Endothelial cell (in vitro differentiated cells): ENCODE data around the gene ECE1. TPM values are rescaled to one million over a fixed set of nuclear protein-coding genes. Genes with fewer than 3 reads are reported as not detected.
A peak's percentile ranks its signal among the peaks of the same experiment; 100 is the strongest.

Experiments
- DNase-seq: peaks from one replicate; pipeline ENCODE4 v3.0.0; 2021; ENCODE audit warnings: low spot score
- H3K27ac Mint-ChIP-seq: one replicate; pipeline ENCODE4 v1.8.0; 2021; ENCODE audit warnings: mixed read lengths, inconsistent platforms; ENCODE audit not compliant: unreplicated experiment
- H3K27me3 Mint-ChIP-seq: one replicate; pipeline ENCODE4 v1.8.0; 2021; ENCODE audit warnings: mild to moderate bottlenecking, moderate library complexity, mixed read lengths, inconsistent platforms; ENCODE audit not compliant: unreplicated experiment
- H3K36me3 Mint-ChIP-seq: one replicate; pipeline ENCODE4 v1.8.0; 2021; ENCODE audit warnings: mild to moderate bottlenecking, low read depth, mixed read lengths, inconsistent platforms; ENCODE audit not compliant: unreplicated experiment
- H3K4me1 Mint-ChIP-seq: one replicate; pipeline ENCODE4 v1.8.0; 2021; ENCODE audit warnings: mild to moderate bottlenecking, mixed read lengths, inconsistent platforms; ENCODE audit not compliant: unreplicated experiment
- H3K4me3 Mint-ChIP-seq: one replicate; pipeline ENCODE4 v1.8.0; 2021; ENCODE audit warnings: mild to moderate bottlenecking, mixed read lengths, inconsistent platforms; ENCODE audit not compliant: unreplicated experiment
- H3K9me3 Mint-ChIP-seq: one replicate; pipeline ENCODE4 v1.8.0; 2021; ENCODE audit warnings: mixed read lengths, inconsistent platforms; ENCODE audit not compliant: unreplicated experiment
- CTCF ChIP-seq: fragments of 200-600 bp; sonication (generic); IDR thresholded peaks from one replicate; pipeline ENCODE4 v1.5.0; 2021; ENCODE audit warnings: antibody characterized with exemption; ENCODE audit not compliant: unreplicated experiment
- total RNA-seq: library from RNA; stranded (reverse); fragmentation: NEBNext Ultra II Directional; extraction: Animal tissue kit (Norgen Biotek cat#: 25700); gene quantifications from one replicate; pipeline ENCODE4 v1.2.1, GENCODE V29; 2021; ENCODE audit not compliant: unreplicated experiment

Gene ECE1
- total RNA-seq, 1 donor from 2014 or later = 328 TPM

- Mint-ChIP-seq H3K36me3 (peaks cover 39% of the 10 kb centered on the region), H3K9me3 (no peaks in the 10 kb centered on the region), H3K27me3 (peaks cover 4% of the 10 kb centered on the region), H3K27ac (no peak overlapping the region), H3K4me1 (no peaks in the 10 kb centered on the region), H3K4me3 (no peak overlapping the region)
- TF ChIP-seq CTCF = no peak
- no peak for DNase-seq
Observed at GRCh38 chr1:21225065-21225464, 65.2 kb downstream of the ECE1 start.

- DNase-seq = no peak
Observed at GRCh38 chr1:21220815-21221214, 69.4 kb downstream of the ECE1 start.

GRCh38 chr1:21219674-21220073, 70.6 kb downstream of the ECE1 start:
- no peak overlapping the region for H3K27ac Mint-ChIP-seq
- no peaks in the 10 kb centered on the region for H3K4me1 Mint-ChIP-seq
- no peak for TF ChIP-seq CTCF
- DNase-seq = no peak
- H3K9me3 Mint-ChIP-seq = no peaks in the 10 kb centered on the region
- peaks cover 29% of the 10 kb centered on the region for H3K36me3 Mint-ChIP-seq
- H3K27me3 Mint-ChIP-seq = peaks cover 3% of the 10 kb centered on the region
- peak overlapping the region; percentile 47 for H3K4me3 Mint-ChIP-seq

More at GRCh38 chr1:21220815-21221214, 69.4 kb downstream of the ECE1 start:
- Mint-ChIP-seq H3K27ac (no peak overlapping the region), H3K36me3 (peaks cover 36% of the 10 kb centered on the region), H3K4me1 (no peaks in the 10 kb centered on the region), H3K27me3 (peaks cover 4% of the 10 kb centered on the region), H3K9me3 (no peaks in the 10 kb centered on the region), H3K4me3 (no peak overlapping the region)
- no peak for TF ChIP-seq CTCF

GRCh38 chr1:21217812-21218596, 72.3 kb downstream of the ECE1 start:
- H3K4me3 Mint-ChIP-seq = no peak overlapping the region
- DNase-seq = peak; percentile 80
- H3K27ac Mint-ChIP-seq = no peak overlapping the region
- H3K27me3 Mint-ChIP-seq = peaks cover 3% of the 10 kb centered on the region
- no peaks in the 10 kb centered on the region for H3K4me1 Mint-ChIP-seq
- peak; percentile 35 for TF ChIP-seq CTCF
- H3K9me3 Mint-ChIP-seq = no peaks in the 10 kb centered on the region
- peaks cover 18% of the 10 kb centered on the region for H3K36me3 Mint-ChIP-seq
